Trophoblast cell (in vitro differentiated cells and primary cell): ENCODE measurements around the gene ABCG1.
A peak's percentile ranks its signal among the peaks of the same experiment; 100 is the strongest.

ENCODE experiments used
- DNase-seq, 2 donors: peaks; one replicate each; pipeline ENCODE4 v3.0.0-alpha.2; 2016
- H2AFZ ChIP-seq: 2 replicates; pipeline ENCODE4 v1.6.1; 2013; ENCODE audit warnings: low read length, moderate library complexity, mild to moderate bottlenecking; ENCODE audit not compliant: insufficient read depth, poor library complexity
- H2AK5ac ChIP-seq: 2 replicates; pipeline ENCODE4 v1.6.1; 2013; ENCODE audit warnings: mild to moderate bottlenecking, low read length
- H2BK120ac ChIP-seq: 2 replicates; pipeline ENCODE4 v1.6.1; 2013; ENCODE audit warnings: low read length, mild to moderate bottlenecking, moderate library complexity; ENCODE audit not compliant: insufficient read depth, poor library complexity
- H2BK12ac ChIP-seq: 2 replicates; pipeline ENCODE4 v1.6.1; 2013; ENCODE audit warnings: mild to moderate bottlenecking, low read length, moderate library complexity
- H2BK5ac ChIP-seq: 2 replicates; pipeline ENCODE4 v1.6.1; 2013; ENCODE audit warnings: low read length, low read depth, moderate library complexity, mild to moderate bottlenecking; ENCODE audit not compliant: poor library complexity
- H3K14ac ChIP-seq: 2 replicates; pipeline ENCODE4 v1.6.1; 2013; ENCODE audit warnings: mild to moderate bottlenecking, low read length
- H3K18ac ChIP-seq: 2 replicates; pipeline ENCODE4 v1.6.1; 2013; ENCODE audit warnings: mild to moderate bottlenecking, low read length
- H3K23ac ChIP-seq: 2 replicates; pipeline ENCODE4 v1.6.1; 2013; ENCODE audit warnings: low read length
- H3K27ac ChIP-seq: 2 replicates; pipeline ENCODE4 v1.5.1; 2013; ENCODE audit warnings: low read depth, mild to moderate bottlenecking, inconsistent platforms, low read length, moderate library complexity
- H3K27me3 ChIP-seq: 2 replicates; pipeline ENCODE4 v1.6.1; 2013; ENCODE audit warnings: inconsistent platforms, mild to moderate bottlenecking, low read length, moderate library complexity; ENCODE audit not compliant: insufficient read depth
- H3K36me3 ChIP-seq, 2 experiments: 1 replicate in 1 of 2; 2 replicates in 1 of 2; pipeline ENCODE4 v1.6.1; 2013; ENCODE audit warnings: low read length in 2 of 2, mild to moderate bottlenecking in 2 of 2, moderate library complexity in 1 of 2; ENCODE audit not compliant: insufficient read depth in 2 of 2, control insufficient read depth in 1 of 2
- H3K4ac ChIP-seq: 2 replicates; pipeline ENCODE4 v1.6.1; 2013; ENCODE audit warnings: low read depth, mild to moderate bottlenecking, low read length, moderate library complexity
- H3K4me1 ChIP-seq, 2 experiments: 1 replicate in 1 of 2; 2 replicates in 1 of 2; pipeline ENCODE4 v1.6.1; 2013; ENCODE audit warnings: low read length in 2 of 2, mild to moderate bottlenecking in 2 of 2, moderate library complexity in 1 of 2; ENCODE audit not compliant: insufficient read depth in 2 of 2, control insufficient read depth in 1 of 2
- H3K4me2 ChIP-seq: 2 replicates; pipeline ENCODE4 v1.6.1; 2013; ENCODE audit warnings: inconsistent platforms, mild to moderate bottlenecking, low read length, moderate library complexity
- H3K4me3 ChIP-seq: 2 replicates; pipeline ENCODE4 v1.5.1; 2013; ENCODE audit warnings: mild to moderate bottlenecking, low read depth, low read length, inconsistent platforms
- H3K79me1 ChIP-seq: one replicate; pipeline ENCODE4 v1.6.1; 2013; ENCODE audit warnings: low read length
- H3K79me2 ChIP-seq: 2 replicates; pipeline ENCODE4 v1.6.1; 2013; ENCODE audit warnings: low read length, mild to moderate bottlenecking; ENCODE audit not compliant: control insufficient read depth, insufficient read depth, poor library complexity
- H3K9ac ChIP-seq: 2 replicates; pipeline ENCODE4 v1.6.1; 2013; ENCODE audit warnings: mild to moderate bottlenecking, low read length
- H3K9me3 ChIP-seq: 2 replicates; pipeline ENCODE4 v1.6.1; 2013; ENCODE audit warnings: low read depth, mild to moderate bottlenecking, control low read depth, inconsistent platforms, low read length; ENCODE audit not compliant: insufficient read depth
- H4K12ac ChIP-seq: 2 replicates; pipeline ENCODE4 v1.6.1; 2013; ENCODE audit warnings: low read depth, mild to moderate bottlenecking, low read length, moderate library complexity
- H4K8ac ChIP-seq: 2 replicates; pipeline ENCODE4 v1.6.1; 2013; ENCODE audit warnings: low read depth, mild to moderate bottlenecking, low read length, moderate library complexity
- H4K91ac ChIP-seq: one replicate; pipeline ENCODE4 v1.6.1; 2013; ENCODE audit warnings: low read depth, mild to moderate bottlenecking, low read length, moderate library complexity
- WGBS: extraction: QIAGEN DNeasy Blood & Tissue Kit; methylation state at CpG from one replicate; pipeline ENCODE4 v1.1.7; 2013; ENCODE audit warnings: missing lambda C conversion rate; ENCODE audit not compliant: insufficient read length, insufficient coverage; ENCODE audit errors: extremely low coverage; 5-methylcytosine and 5-hydroxymethylcytosine counted together

Gene ABCG1

DNA sequence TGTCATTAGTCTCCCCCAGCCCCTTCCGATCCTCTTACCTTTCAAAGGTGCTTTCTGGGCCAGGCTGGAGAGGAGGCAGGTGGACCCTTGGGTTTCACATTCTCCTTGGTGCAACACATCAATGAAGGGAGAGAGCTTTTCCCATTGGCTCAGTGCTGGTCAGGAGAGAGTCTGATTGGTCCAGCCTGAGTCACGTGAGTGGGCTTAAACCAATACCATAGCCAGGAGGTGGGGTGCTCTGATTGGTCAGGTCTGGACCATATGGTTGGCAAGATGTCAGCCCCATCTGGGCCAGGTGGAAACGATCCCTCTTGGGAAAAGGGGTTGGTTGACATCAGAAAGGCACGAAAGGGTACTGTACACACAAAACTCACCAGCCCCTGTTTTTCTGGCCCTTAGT, 44.8 kb upstream of the ABCG1 start:
- H3K36me3 ChIP-seq = no peaks in the 10 kb centered on the region
- no peaks in the 10 kb centered on the region for H3K27me3 ChIP-seq
- WGBS = no CpG with 5 or more reads among the region's 4 CpGs
- no peak overlapping the region for H4K12ac ChIP-seq
- no peak overlapping the region for H2BK120ac ChIP-seq
- no peaks in the 10 kb centered on the region for H3K4me1 ChIP-seq
- H3K9ac ChIP-seq = no peak overlapping the region
- H3K4me2 ChIP-seq = no peak overlapping the region
- no peak overlapping the region for H3K4me3 ChIP-seq
- no peak overlapping the region for H2BK5ac ChIP-seq
- H3K79me1 ChIP-seq = no peaks in the 10 kb centered on the region
- H3K14ac ChIP-seq = no peak overlapping the region
- no peak overlapping the region for H3K23ac ChIP-seq
- no peak overlapping the region for H4K91ac ChIP-seq
- no peak overlapping the region for H2BK12ac ChIP-seq
- DNase-seq = no peak
- no peak overlapping the region for H3K18ac ChIP-seq
- H3K4ac ChIP-seq = no peak overlapping the region
- H4K8ac ChIP-seq = no peak overlapping the region
- no peak overlapping the region for H2AFZ ChIP-seq
- H3K27ac ChIP-seq = no peak overlapping the region
- peaks cover 3% of the 10 kb centered on the region for H3K9me3 ChIP-seq
- H2AK5ac ChIP-seq = no peak overlapping the region
- no peaks in the 10 kb centered on the region for H3K79me2 ChIP-seq

DNA sequence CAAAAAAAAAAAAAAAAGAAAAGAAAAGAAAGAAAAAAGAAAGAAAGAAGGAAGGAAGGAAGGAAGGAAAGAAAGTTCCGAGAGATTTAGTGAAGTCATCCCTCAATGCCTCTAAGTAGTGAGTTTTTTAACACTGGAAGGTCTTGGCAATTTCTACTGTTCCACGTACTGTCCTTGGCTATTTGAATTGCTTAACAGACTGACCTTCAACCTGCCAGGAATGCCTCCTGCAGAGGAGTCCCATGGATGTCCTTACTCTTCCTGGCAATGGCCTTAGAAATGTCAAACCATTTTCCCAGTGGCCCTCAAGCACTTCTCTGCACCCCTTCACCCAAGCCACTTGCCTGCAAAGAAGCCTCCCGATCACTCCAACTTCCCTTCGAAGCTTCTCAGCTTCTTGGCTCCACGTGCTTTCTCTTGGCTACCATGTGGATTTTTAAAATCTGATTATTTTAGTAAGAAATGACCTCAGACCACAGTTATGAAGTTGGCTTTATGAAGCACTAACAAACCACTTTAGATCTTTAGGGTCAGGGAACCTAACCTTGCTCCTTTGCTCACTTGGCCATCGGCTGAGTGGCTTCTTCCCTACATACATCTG, 43.7 kb upstream of the ABCG1 start:
- Histone ChIP-seq H3K9ac (no peak overlapping the region), H2BK120ac (no peak overlapping the region), H3K79me2 (no peaks in the 10 kb centered on the region), H4K91ac (no peak overlapping the region), H4K8ac (no peak overlapping the region), H3K4ac (no peak overlapping the region), H3K4me2 (no peak overlapping the region), H3K14ac (no peak overlapping the region), H4K12ac (no peak overlapping the region), H3K79me1 (no peaks in the 10 kb centered on the region), H3K36me3 (no peaks in the 10 kb centered on the region), H2AK5ac (no peak overlapping the region), H3K9me3 (peaks cover 3% of the 10 kb centered on the region), H3K23ac (no peak overlapping the region), H2BK5ac (no peak overlapping the region), H3K4me3 (no peak overlapping the region), H3K27me3 (no peaks in the 10 kb centered on the region), H3K27ac (no peak overlapping the region), H2BK12ac (no peak overlapping the region), H3K18ac (no peak overlapping the region), H2AFZ (no peak overlapping the region), H3K4me1 (no peaks in the 10 kb centered on the region)
- no CpG with 5 or more reads among the region's 6 CpGs for WGBS
- DNase-seq = peak in 1 of 2 donors; percentile 38

DNA sequence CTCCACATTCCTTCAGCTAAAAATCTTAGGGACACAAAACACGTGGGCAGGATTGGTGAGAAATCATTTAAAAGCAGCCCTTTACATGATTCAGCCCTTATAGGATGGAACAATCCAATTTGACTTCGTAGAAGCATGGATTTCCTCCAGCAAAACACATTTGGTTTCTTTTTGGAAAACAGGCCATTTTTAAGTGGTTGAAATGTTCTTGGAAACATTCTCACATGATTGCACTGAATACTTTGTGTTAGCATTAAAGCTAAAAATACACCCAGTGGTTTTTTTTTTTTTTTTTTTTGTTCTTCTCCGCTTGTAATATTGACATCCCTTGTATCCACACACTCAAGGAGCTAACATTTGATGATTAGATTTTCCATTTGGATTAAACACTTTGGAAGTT, 42.1 kb upstream of the ABCG1 start:
- no peak overlapping the region for H3K4me3 ChIP-seq
- no peak overlapping the region for H3K4ac ChIP-seq
- H3K4me2 ChIP-seq = no peak overlapping the region
- no peak overlapping the region for H2BK12ac ChIP-seq
- H2BK5ac ChIP-seq = no peak overlapping the region
- H3K79me2 ChIP-seq = no peaks in the 10 kb centered on the region
- no peaks in the 10 kb centered on the region for H3K79me1 ChIP-seq
- no peak overlapping the region for H3K18ac ChIP-seq
- H3K27ac ChIP-seq = no peak overlapping the region
- no peak overlapping the region for H3K14ac ChIP-seq
- no peak overlapping the region for H4K91ac ChIP-seq
- H2AFZ ChIP-seq = no peak overlapping the region
- H3K23ac ChIP-seq = no peak overlapping the region
- H2AK5ac ChIP-seq = no peak overlapping the region
- peaks cover 3% of the 10 kb centered on the region for H3K9me3 ChIP-seq
- WGBS = no CpG with 5 or more reads among the region's 3 CpGs
- no peak overlapping the region for H3K9ac ChIP-seq
- H2BK120ac ChIP-seq = no peak overlapping the region
- H3K27me3 ChIP-seq = no peaks in the 10 kb centered on the region
- H4K12ac ChIP-seq = no peak overlapping the region
- DNase-seq = no peak
- H4K8ac ChIP-seq = no peak overlapping the region
- no peaks in the 10 kb centered on the region for H3K4me1 ChIP-seq
- H3K36me3 ChIP-seq = no peaks in the 10 kb centered on the region

DNA sequence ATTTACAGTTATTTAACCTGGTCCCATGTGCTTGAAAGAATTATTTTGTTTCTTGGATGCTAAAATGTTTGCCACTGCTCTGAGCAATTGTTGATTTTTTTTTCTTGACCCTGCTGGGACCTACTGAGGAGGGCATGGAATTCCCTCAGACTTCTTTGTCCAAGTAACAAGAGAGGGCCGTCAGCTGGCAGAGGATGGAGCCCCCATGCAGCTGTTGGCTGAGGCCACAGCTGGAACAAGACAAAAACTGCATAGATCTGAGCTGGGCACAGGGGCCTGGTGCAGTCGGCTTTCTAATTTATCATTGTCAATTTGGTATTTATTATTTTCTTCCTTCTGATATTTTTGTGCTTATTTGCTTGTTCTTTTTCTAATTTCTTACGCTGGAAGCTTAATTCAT, 39.6 kb upstream of the ABCG1 start:
- no peak overlapping the region for H2BK5ac ChIP-seq
- H3K79me1 ChIP-seq = no peaks in the 10 kb centered on the region
- no peaks in the 10 kb centered on the region for H3K36me3 ChIP-seq
- no peak overlapping the region for H2AFZ ChIP-seq
- H2AK5ac ChIP-seq = no peak overlapping the region
- no peak overlapping the region for H4K8ac ChIP-seq
- no peak overlapping the region for H3K14ac ChIP-seq
- H3K4me3 ChIP-seq = no peak overlapping the region
- no peak overlapping the region for H3K4ac ChIP-seq
- H2BK12ac ChIP-seq = no peak overlapping the region
- H3K27me3 ChIP-seq = no peaks in the 10 kb centered on the region
- H4K91ac ChIP-seq = no peak overlapping the region
- no peak overlapping the region for H4K12ac ChIP-seq
- H2BK120ac ChIP-seq = no peak overlapping the region
- DNase-seq = no peak
- H3K79me2 ChIP-seq = no peaks in the 10 kb centered on the region
- no peaks in the 10 kb centered on the region for H3K4me1 ChIP-seq
- no peak overlapping the region for H3K18ac ChIP-seq
- no peak overlapping the region for H3K9ac ChIP-seq
- H3K9me3 ChIP-seq = peaks cover 7% of the 10 kb centered on the region
- no peak overlapping the region for H3K27ac ChIP-seq
- no peak overlapping the region for H3K23ac ChIP-seq
- H3K4me2 ChIP-seq = no peak overlapping the region
- WGBS = no CpG with 5 or more reads among the region's 3 CpGs
